Adrenal gland (tissue), 12 donors: ENCODE results near the gene RND2. TPM values are rescaled to one million over a fixed set of nuclear protein-coding genes. Genes with fewer than 3 reads are reported as not detected.

Experiments
- DNase-seq, 7 donors: peaks; one replicate each; pipeline ENCODE4 v3.0.0-alpha.2; 2019 to 2020
- H3K27ac ChIP-seq, 5 donors: fragments of 200-600 bp; sonication (generic) in 4 of 5; 1 replicate in 3 of 5; 2 replicates in 2 of 5; pipeline versions ENCODE4 v1.5.1 to v1.8.0; 2016 to 2020; ENCODE audit warnings: mild to moderate bottlenecking in 1 of 5
- H3K27me3 ChIP-seq: fragments of 200-600 bp; 2 replicates; pipeline ENCODE4 v1.8.0; 2021
- H3K36me3 ChIP-seq, 2 donors: fragments of 200-600 bp; replicated peaks in 1 of 2; 1 replicate in 1 of 2; 2 replicates in 1 of 2; pipeline versions ENCODE4 v1.5.1 to v1.8.0; 2018 to 2022
- H3K4me1 ChIP-seq, 2 donors: fragments of 200-600 bp; replicated peaks in 1 of 2; 1 replicate in 1 of 2; 2 replicates in 1 of 2; pipeline versions ENCODE4 v1.5.1 to v1.8.0; 2018 to 2021
- H3K4me3 ChIP-seq, 4 donors: fragments of 200-600 bp; sonication (generic) in 3 of 4; one replicate each; pipeline ENCODE4 v1.5.1; 2016 to 2018
- H3K9me3 ChIP-seq, 3 donors: fragments of 200-600 bp; sonication (generic) in 1 of 3; replicated peaks in 1 of 3; 1 replicate in 2 of 3; 2 replicates in 1 of 3; pipeline versions ENCODE4 v1.5.1 to v1.8.0; 2016 to 2021
- POLR2A ChIP-seq, 2 donors: fragments of 450-650 bp; IDR thresholded peaks; one replicate each; pipeline ENCODE4 v1.6.1; 2017; ENCODE audit warnings: antibody characterized with exemption in 2 of 2, mild to moderate bottlenecking in 2 of 2, moderate library complexity in 1 of 2
- WGBS, 4 donors: extraction: QIAGEN DNeasy Blood & Tissue Kit in 2 of 4; methylation state at CpG; one replicate each; pipeline versions ENCODE4 v1.1.5 to v1.1.7; 2013 to 2017; 5-methylcytosine and 5-hydroxymethylcytosine counted together
- intact Hi-C, 2 donors: fragments of 100-400 bp; cut with DNase I; formaldehyde crosslinking; loops; one replicate each; pipeline versions ENCODE4 v1.14.1 to v1.15.0; 2022 to 2023
- polyA plus RNA-seq, 3 donors: library from polyadenylated mRNA; stranded (reverse); fragments of 200-250 nt in 2 of 3; fragments of 350-450 nt in 1 of 3; fragmentation: Illumina TruSeq in 1 of 3; extraction: RNeasy Lipid Tissue Mini Kit (QIAGEN cat#74804) in 1 of 3; gene quantifications; one replicate each; pipeline ENCODE4 v1.2.3, GENCODE V29; 2013 to 2014
- total RNA-seq, 9 donors: library from RNA; depleted of rRNA in 4 of 9; stranded (reverse); fragments of >200 nt in 4 of 9; fragments of 120-200 nt in 1 of 9; fragmentation: NEBNext Ultra II Directional in 1 of 9; extraction: Animal tissue kit (Norgen Biotek cat#: 25700) in 1 of 9; gene quantifications; one replicate each; pipeline versions ENCODE4 v1.1.0 to v1.2.4, GENCODE V29; 2013 to 2023
- TF ChIP-seq, protein P1 (sequence below), 6 experiments: fragments of 450-650 bp in 4 of 6; fragments of 200-600 bp in 2 of 6; sonication (generic) in 1 of 6; IDR thresholded peaks; 1 replicate in 5 of 6; 2 replicates in 1 of 6; pipeline versions ENCODE4 v1.5.1 to v1.8.0; 2016 to 2021; ENCODE audit warnings: antibody characterized with exemption in 6 of 6, mild to moderate bottlenecking in 2 of 6, moderate library complexity in 1 of 6
- donor health status: healthy with polysubstance abuse.
- donor health status: Bipolar disorder and iron deficiency.
- donor health status: DM: yes; HTN: yes; CAD: no.
- donor health status: DM: no; HTN: no; CAD: no.
- donor health status: DM: no; HTN: no; CAD: no.
- donor health status: DM: yes; HTN: yes; CAD: no.

The RND2 gene
- total and polyA plus RNA-seq, 12 donors = 1.3 to 8.2 (median 3.6) TPM

DNA sequence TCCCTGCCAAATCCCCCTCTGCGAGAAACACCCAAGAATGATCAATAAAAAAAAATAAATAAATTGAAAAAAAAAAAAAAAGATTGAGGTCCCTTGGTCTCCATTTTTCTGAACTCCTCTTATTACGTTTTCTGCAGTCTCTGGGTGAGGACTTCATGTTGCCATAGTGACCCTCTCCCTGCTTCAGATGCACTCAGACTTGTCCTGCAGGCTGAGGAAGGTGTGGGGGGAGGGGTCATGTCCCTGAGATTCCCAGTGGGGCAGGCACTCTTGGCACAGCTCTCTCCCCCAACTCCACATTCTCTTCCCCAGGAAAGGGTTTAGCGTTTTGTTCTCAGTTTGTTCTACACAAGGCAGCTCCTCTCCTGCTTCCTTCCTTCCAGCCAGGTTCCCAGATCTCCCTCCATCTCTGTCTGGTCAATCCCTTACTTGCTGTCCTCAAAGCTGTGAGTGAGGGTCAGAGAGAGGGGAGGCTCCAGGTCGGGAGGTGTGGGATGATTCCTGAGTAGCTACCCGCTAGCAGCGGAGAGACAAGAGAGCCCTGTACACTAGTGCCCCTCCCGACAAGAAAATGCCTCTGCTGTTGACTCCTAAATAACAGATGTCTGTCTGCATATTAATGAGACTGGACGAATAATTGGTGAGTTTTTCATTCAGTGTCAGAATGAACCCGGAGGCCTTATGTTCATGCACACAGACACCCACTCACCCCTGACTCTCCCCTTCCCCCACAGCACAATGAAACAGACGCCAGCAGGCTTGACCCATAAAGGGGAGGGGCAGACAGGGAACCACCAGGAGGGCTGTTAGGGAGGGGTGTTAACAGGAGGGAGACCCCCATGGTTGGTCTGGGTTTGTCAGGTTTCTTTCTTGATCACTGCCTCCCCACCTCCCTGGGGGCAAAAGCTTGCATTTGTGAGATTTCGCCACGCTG, 9.2 kb downstream of the RND2 start:
- Histone ChIP-seq H3K9me3 (no peaks in the 10 kb centered on the region), H3K27me3 (no peaks in the 10 kb centered on the region), H3K4me1 (no peaks in the 10 kb centered on the region), H3K4me3 (no peak overlapping the region), H3K36me3 (no peaks in the 10 kb centered on the region), H3K27ac (no peak overlapping the region)
- TF ChIP-seq, protein P1, sequence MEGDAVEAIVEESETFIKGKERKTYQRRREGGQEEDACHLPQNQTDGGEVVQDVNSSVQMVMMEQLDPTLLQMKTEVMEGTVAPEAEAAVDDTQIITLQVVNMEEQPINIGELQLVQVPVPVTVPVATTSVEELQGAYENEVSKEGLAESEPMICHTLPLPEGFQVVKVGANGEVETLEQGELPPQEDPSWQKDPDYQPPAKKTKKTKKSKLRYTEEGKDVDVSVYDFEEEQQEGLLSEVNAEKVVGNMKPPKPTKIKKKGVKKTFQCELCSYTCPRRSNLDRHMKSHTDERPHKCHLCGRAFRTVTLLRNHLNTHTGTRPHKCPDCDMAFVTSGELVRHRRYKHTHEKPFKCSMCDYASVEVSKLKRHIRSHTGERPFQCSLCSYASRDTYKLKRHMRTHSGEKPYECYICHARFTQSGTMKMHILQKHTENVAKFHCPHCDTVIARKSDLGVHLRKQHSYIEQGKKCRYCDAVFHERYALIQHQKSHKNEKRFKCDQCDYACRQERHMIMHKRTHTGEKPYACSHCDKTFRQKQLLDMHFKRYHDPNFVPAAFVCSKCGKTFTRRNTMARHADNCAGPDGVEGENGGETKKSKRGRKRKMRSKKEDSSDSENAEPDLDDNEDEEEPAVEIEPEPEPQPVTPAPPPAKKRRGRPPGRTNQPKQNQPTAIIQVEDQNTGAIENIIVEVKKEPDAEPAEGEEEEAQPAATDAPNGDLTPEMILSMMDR (IDR thresholded peaks at IDR 0.05) = no peak
- no peak for TF ChIP-seq POLR2A (IDR thresholded peaks at IDR 0.05)
- intact Hi-C loops = no loop called here
- no peak for DNase-seq
- 60 to 64% (median 63%) methylated on average over 11 to 12 of the region's 12 CpGs for WGBS, 4 donors

DNA sequence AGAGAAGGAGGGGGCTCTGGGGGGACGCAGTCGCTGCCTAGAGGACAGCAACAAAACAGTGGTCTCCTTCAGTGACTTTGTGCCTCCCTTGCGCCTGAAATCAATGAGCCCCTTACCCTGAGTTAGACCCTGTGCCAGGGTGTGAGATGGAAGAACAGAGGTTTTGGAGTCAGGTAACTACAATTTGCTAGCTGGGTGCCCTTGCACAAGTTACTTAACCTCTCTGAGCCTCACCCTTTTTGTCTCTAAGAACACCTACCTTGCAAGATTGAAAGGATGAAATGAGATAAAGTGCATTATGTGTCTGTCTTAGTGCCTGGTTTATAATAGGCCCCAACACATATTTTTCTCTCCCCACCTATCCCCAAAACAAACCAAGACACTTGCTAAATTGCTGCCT, 9.9 kb downstream of the RND2 start:
- Histone ChIP-seq H3K9me3 (no peaks in the 10 kb centered on the region), H3K27ac (no peak overlapping the region), H3K27me3 (no peaks in the 10 kb centered on the region), H3K4me3 (no peak overlapping the region), H3K36me3 (no peaks in the 10 kb centered on the region), H3K4me1 (no peaks in the 10 kb centered on the region)
- TF ChIP-seq, protein P1 (IDR thresholded peaks at IDR 0.05) = no peak
- TF ChIP-seq POLR2A (IDR thresholded peaks at IDR 0.05) = no peak
- 85 to 100% (median 89%) methylated on average over 2 to 3 of the region's 3 CpGs for WGBS, 4 donors
- intact Hi-C loops = no loop called here
- DNase-seq = no peak

DNA sequence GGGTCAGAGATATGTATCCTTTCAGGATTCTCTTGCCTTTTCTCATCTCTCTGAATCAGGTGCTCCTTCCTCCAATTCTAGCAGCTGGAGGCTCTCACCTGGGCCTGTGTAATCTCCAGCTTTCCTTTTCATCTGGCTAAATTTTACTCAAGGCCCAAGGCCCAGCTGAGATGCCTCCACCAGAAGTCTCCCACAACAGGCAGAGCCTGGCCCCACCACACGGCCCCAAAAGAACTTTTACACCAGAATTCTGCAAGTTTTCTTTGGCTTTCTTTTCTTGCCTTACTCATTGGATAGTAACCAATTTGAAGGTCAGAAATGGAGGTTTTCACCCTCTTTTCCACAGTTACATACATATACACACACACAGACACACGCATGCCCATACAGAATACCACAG, 14.6 kb downstream of the RND2 start:
- Histone ChIP-seq H3K36me3 (no peaks in the 10 kb centered on the region), H3K27ac (no peak overlapping the region), H3K4me1 (no peaks in the 10 kb centered on the region), H3K9me3 (no peaks in the 10 kb centered on the region), H3K27me3 (no peaks in the 10 kb centered on the region), H3K4me3 (no peak overlapping the region)
- intact Hi-C loops = no loop called here
- DNase-seq = no peak
- TF ChIP-seq, protein P1 (IDR thresholded peaks at IDR 0.05) = no peak
- no peak for TF ChIP-seq POLR2A (IDR thresholded peaks at IDR 0.05)
- WGBS, 4 donors = 89 to 97% (median 93%) methylated on average over 2 of the region's 2 CpGs

DNA sequence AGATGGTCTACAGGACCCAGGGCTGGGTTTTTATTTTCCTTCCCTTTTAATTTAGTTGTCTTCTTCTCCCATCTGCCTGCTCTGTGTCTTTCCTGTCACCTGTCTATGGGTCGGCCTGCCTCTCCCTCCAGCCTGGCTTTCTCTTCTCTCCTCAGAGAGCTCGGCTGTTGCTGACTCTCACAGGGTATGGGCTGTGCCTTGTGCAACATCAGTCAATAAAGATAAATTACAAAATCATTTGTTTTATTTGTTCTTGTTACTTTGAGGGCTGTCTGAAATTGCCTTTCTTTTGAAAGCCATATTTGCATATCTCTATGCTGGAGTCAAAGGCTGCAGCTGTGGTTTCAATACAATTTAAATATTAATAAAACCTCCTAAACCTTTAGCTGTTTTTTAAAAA, 15.6 kb downstream of the RND2 start:
- H3K27ac ChIP-seq = no peak overlapping the region
- no peaks in the 10 kb centered on the region for H3K4me1 ChIP-seq
- intact Hi-C loops = no loop called here
- DNase-seq = no peak
- no peaks in the 10 kb centered on the region for H3K9me3 ChIP-seq
- WGBS, 4 donors = 76 to 93% (median 85%) methylated on average over 2 of the region's 2 CpGs
- no peak overlapping the region for H3K4me3 ChIP-seq
- TF ChIP-seq, protein P1 (IDR thresholded peaks at IDR 0.05) = no peak
- no peak for TF ChIP-seq POLR2A (IDR thresholded peaks at IDR 0.05)
- no peaks in the 10 kb centered on the region for H3K36me3 ChIP-seq
- no peaks in the 10 kb centered on the region for H3K27me3 ChIP-seq
